Measurements from ENCODE around the gene CDH2. TPM values are rescaled to one million over a fixed set of nuclear protein-coding genes. Genes with fewer than 3 reads are reported as not detected.

The CDH2 gene
- total and polyA plus RNA-seq, 2 experiments from 2014 or later, result 14.7 to 36.9 TPM

DNA sequence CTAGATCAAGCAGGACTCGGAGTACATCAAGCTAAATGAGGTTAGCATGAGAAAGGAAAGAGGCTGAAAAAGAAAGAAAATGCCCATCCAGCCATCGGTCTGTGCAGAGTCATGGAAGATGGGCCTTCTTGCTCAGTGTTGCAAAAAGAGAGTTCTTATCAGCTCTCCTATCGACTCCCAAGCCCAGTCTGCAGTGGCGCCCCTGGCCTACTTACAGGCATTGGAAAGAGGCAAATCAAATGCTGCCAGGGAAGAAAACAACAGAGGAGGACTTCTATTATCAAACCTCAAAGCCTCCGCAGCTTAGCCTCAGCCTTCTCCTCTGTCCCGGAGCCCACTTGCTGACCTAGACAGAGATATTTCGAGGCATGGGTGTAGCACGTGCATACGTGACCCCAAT is 66.0 kb downstream of the CDH2 start:
- H3K79me2 ChIP-seq (replicated peaks; ENCODE audit: insufficient read depth), result no peaks in the 10 kb centered on the region
- H3K27me3 ChIP-seq (ENCODE audit: insufficient read depth), result no peaks in the 10 kb centered on the region
- Mint-ChIP-seq H3K4me3 (no peak overlapping the region), H3K9me3 (no peaks in the 10 kb centered on the region), H3K4me1 (peaks cover 49% of the 10 kb centered on the region), H3K36me3 (ENCODE audit: low read depth) (no peaks in the 10 kb centered on the region), H3K27me3 (ENCODE audit: insufficient read depth, low read depth, poor library complexity) (peaks cover 3% of the 10 kb centered on the region), H3K27ac (no peak overlapping the region)
- no peaks in the 10 kb centered on the region for H3F3A ChIP-seq (replicated peaks; ENCODE audit: low read depth)
- no peak overlapping the region for H3K4me3 ChIP-seq
- no peak overlapping the region for H3K27ac ChIP-seq (ENCODE audit: low read depth)
- DNase-seq (ENCODE audit: low spot score), result peak; percentile 18
- no peaks in the 10 kb centered on the region for H4K20me1 ChIP-seq (replicated peaks; ENCODE audit: insufficient read depth)
- H3K4me2 ChIP-seq, result 0 out of 2 replicates have a peak overlapping the region, but pooled peaks have one; percentile 54
- peaks cover 46% of the 10 kb centered on the region for H3K4me1 ChIP-seq (ENCODE audit: insufficient read depth)
- TF ChIP-seq, protein P1, sequence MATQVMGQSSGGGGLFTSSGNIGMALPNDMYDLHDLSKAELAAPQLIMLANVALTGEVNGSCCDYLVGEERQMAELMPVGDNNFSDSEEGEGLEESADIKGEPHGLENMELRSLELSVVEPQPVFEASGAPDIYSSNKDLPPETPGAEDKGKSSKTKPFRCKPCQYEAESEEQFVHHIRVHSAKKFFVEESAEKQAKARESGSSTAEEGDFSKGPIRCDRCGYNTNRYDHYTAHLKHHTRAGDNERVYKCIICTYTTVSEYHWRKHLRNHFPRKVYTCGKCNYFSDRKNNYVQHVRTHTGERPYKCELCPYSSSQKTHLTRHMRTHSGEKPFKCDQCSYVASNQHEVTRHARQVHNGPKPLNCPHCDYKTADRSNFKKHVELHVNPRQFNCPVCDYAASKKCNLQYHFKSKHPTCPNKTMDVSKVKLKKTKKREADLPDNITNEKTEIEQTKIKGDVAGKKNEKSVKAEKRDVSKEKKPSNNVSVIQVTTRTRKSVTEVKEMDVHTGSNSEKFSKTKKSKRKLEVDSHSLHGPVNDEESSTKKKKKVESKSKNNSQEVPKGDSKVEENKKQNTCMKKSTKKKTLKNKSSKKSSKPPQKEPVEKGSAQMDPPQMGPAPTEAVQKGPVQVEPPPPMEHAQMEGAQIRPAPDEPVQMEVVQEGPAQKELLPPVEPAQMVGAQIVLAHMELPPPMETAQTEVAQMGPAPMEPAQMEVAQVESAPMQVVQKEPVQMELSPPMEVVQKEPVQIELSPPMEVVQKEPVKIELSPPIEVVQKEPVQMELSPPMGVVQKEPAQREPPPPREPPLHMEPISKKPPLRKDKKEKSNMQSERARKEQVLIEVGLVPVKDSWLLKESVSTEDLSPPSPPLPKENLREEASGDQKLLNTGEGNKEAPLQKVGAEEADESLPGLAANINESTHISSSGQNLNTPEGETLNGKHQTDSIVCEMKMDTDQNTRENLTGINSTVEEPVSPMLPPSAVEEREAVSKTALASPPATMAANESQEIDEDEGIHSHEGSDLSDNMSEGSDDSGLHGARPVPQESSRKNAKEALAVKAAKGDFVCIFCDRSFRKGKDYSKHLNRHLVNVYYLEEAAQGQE (IDR thresholded peaks at IDR 0.05; ENCODE audit: unreplicated experiment), result no peak
- TF ChIP-seq CREB1 (CRISPR knock-in tag; IDR thresholded peaks at IDR 0.05; ENCODE audit: low read depth), result no peak
- TF ChIP-seq, protein P2, sequence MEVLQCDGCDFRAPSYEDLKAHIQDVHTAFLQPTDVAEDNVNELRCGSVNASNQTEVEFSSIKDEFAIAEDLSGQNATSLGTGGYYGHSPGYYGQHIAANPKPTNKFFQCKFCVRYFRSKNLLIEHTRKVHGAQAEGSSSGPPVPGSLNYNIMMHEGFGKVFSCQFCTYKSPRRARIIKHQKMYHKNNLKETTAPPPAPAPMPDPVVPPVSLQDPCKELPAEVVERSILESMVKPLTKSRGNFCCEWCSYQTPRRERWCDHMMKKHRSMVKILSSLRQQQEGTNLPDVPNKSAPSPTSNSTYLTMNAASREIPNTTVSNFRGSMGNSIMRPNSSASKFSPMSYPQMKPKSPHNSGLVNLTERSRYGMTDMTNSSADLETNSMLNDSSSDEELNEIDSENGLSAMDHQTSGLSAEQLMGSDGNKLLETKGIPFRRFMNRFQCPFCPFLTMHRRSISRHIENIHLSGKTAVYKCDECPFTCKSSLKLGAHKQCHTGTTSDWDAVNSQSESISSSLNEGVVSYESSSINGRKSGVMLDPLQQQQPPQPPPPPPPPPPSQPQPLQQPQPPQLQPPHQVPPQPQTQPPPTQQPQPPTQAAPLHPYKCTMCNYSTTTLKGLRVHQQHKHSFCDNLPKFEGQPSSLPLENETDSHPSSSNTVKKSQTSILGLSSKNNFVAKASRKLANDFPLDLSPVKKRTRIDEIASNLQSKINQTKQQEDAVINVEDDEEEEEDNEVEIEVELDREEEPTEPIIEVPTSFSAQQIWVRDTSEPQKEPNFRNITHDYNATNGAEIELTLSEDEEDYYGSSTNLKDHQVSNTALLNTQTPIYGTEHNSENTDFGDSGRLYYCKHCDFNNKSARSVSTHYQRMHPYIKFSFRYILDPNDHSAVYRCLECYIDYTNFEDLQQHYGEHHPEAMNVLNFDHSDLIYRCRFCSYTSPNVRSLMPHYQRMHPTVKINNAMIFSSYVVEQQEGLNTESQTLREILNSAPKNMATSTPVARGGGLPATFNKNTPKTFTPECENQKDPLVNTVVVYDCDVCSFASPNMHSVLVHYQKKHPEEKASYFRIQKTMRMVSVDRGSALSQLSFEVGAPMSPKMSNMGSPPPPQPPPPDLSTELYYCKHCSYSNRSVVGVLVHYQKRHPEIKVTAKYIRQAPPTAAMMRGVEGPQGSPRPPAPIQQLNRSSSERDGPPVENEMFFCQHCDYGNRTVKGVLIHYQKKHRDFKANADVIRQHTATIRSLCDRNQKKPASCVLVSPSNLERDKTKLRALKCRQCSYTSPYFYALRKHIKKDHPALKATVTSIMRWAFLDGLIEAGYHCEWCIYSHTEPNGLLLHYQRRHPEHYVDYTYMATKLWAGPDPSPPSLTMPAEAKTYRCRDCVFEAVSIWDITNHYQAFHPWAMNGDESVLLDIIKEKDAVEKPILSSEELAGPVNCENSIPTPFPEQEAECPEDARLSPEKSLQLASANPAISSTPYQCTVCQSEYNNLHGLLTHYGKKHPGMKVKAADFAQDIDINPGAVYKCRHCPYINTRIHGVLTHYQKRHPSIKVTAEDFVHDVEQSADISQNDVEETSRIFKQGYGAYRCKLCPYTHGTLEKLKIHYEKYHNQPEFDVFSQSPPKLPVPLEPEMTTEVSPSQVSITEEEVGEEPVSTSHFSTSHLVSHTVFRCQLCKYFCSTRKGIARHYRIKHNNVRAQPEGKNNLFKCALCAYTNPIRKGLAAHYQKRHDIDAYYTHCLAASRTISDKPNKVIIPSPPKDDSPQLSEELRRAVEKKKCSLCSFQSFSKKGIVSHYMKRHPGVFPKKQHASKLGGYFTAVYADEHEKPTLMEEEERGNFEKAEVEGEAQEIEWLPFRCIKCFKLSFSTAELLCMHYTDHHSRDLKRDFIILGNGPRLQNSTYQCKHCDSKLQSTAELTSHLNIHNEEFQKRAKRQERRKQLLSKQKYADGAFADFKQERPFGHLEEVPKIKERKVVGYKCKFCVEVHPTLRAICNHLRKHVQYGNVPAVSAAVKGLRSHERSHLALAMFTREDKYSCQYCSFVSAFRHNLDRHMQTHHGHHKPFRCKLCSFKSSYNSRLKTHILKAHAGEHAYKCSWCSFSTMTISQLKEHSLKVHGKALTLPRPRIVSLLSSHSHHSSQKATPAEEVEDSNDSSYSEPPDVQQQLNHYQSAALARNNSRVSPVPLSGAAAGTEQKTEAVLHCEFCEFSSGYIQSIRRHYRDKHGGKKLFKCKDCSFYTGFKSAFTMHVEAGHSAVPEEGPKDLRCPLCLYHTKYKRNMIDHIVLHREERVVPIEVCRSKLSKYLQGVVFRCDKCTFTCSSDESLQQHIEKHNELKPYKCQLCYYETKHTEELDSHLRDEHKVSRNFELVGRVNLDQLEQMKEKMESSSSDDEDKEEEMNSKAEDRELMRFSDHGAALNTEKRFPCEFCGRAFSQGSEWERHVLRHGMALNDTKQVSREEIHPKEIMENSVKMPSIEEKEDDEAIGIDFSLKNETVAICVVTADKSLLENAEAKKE (CRISPR knock-in tag; IDR thresholded peaks at IDR 0.05), result no peak
- TF ChIP-seq ZNF331 (CRISPR knock-in tag; IDR thresholded peaks at IDR 0.05; ENCODE audit: low read depth), result no peak
- TF ChIP-seq STAT1 (IDR thresholded peaks at IDR 0.05; ENCODE audit: unreplicated experiment), result no peak
- no peak for TF ChIP-seq ZNF114 (CRISPR knock-in tag; IDR thresholded peaks at IDR 0.05)
- TF ChIP-seq EZH2 (IDR thresholded peaks at IDR 0.05; ENCODE audit: low read depth, unreplicated experiment), result no peak
- TF ChIP-seq, protein P3, sequence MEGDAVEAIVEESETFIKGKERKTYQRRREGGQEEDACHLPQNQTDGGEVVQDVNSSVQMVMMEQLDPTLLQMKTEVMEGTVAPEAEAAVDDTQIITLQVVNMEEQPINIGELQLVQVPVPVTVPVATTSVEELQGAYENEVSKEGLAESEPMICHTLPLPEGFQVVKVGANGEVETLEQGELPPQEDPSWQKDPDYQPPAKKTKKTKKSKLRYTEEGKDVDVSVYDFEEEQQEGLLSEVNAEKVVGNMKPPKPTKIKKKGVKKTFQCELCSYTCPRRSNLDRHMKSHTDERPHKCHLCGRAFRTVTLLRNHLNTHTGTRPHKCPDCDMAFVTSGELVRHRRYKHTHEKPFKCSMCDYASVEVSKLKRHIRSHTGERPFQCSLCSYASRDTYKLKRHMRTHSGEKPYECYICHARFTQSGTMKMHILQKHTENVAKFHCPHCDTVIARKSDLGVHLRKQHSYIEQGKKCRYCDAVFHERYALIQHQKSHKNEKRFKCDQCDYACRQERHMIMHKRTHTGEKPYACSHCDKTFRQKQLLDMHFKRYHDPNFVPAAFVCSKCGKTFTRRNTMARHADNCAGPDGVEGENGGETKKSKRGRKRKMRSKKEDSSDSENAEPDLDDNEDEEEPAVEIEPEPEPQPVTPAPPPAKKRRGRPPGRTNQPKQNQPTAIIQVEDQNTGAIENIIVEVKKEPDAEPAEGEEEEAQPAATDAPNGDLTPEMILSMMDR (conservative IDR thresholded peaks at IDR 0.05; ENCODE audit: low read depth in 2 of 2), result no peak
- no peak for TF ChIP-seq EZH2phosphoT487 (IDR thresholded peaks at IDR 0.05; ENCODE audit: unreplicated experiment)
- TF ChIP-seq POLR2AphosphoS5 (IDR thresholded peaks at IDR 0.05; ENCODE audit: low read depth), result no peak
- TF ChIP-seq, protein P4, sequence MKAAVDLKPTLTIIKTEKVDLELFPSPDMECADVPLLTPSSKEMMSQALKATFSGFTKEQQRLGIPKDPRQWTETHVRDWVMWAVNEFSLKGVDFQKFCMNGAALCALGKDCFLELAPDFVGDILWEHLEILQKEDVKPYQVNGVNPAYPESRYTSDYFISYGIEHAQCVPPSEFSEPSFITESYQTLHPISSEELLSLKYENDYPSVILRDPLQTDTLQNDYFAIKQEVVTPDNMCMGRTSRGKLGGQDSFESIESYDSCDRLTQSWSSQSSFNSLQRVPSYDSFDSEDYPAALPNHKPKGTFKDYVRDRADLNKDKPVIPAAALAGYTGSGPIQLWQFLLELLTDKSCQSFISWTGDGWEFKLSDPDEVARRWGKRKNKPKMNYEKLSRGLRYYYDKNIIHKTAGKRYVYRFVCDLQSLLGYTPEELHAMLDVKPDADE (IDR thresholded peaks at IDR 0.05), result no peak
- no peak for TF ChIP-seq JUNB (IDR thresholded peaks at IDR 0.05; ENCODE audit: unreplicated experiment)
- TF ChIP-seq NANOG (IDR thresholded peaks at IDR 0.05; ENCODE audit: borderline replicate concordance), result no peak
- peak; percentile 47 for ATAC-seq
- no peaks in the 10 kb centered on the region for H3K9me2 ChIP-seq (ENCODE audit: insufficient read depth)
- no peak overlapping the region for H2AFZ ChIP-seq
- no peaks in the 10 kb centered on the region for H3K36me3 ChIP-seq (ENCODE audit: insufficient read depth)
